Astrocyte (in vitro differentiated cells and primary cell): ENCODE measurements around the gene FABP3. TPM values are rescaled to one million over a fixed set of nuclear protein-coding genes. Genes with fewer than 3 reads are reported as not detected.
A peak's percentile ranks its signal among the peaks of the same experiment; 100 is the strongest.

Source experiments
- DNase-seq: peaks from one replicate; pipeline ENCODE4 v3.0.0-alpha.2; 2010; ENCODE audit warnings: low read depth
- FAIRE-seq: peaks from 2 replicates; lab custom pipeline; 2011; peaks lifted over from hg19 to GRCh38; lab: Jason Lieb, UNC
- H2AFZ ChIP-seq: 2 replicates; pipeline ENCODE4 v1.6.0; 2012; ENCODE audit warnings: low read depth, low read length, inconsistent platforms
- H3K27ac ChIP-seq: 2 replicates; pipeline ENCODE4 v1.5.1; 2011; ENCODE audit warnings: low read depth, low read length, inconsistent platforms
- H3K27me3 ChIP-seq: 2 replicates; pipeline ENCODE4 v1.6.0; 2011; ENCODE audit warnings: low read length, inconsistent platforms; ENCODE audit not compliant: insufficient read depth
- H3K36me3 ChIP-seq: 2 replicates; pipeline ENCODE4 v1.5.1; 2011; ENCODE audit warnings: low read length, inconsistent platforms; ENCODE audit not compliant: insufficient read depth
- H3K4me1 ChIP-seq: 2 replicates; pipeline ENCODE4 v1.5.1; 2011; ENCODE audit warnings: low read length, inconsistent platforms; ENCODE audit not compliant: insufficient read depth
- H3K4me2 ChIP-seq: 2 replicates; pipeline ENCODE4 v1.6.0; 2012; ENCODE audit warnings: low read length, inconsistent platforms
- H3K4me3 ChIP-seq: 2 replicates; pipeline ENCODE4 v1.5.1; 2011; ENCODE audit warnings: low read depth, mild to moderate bottlenecking, low read length, inconsistent platforms; ENCODE audit not compliant: insufficient read depth
- H3K79me2 ChIP-seq: 2 replicates; pipeline ENCODE4 v1.6.0; 2012; ENCODE audit warnings: mild to moderate bottlenecking, low read length, inconsistent platforms; ENCODE audit not compliant: insufficient read depth
- H3K9ac ChIP-seq: 2 replicates; pipeline ENCODE4 v1.6.0; 2012; ENCODE audit warnings: mild to moderate bottlenecking, low read length, inconsistent platforms
- H3K9me3 ChIP-seq: 2 replicates; pipeline ENCODE4 v1.5.1; 2012; ENCODE audit warnings: low read depth, mild to moderate bottlenecking, low read length, inconsistent platforms; ENCODE audit not compliant: insufficient read depth
- H4K20me1 ChIP-seq: 2 replicates; pipeline ENCODE4 v1.6.0; 2012; ENCODE audit warnings: low read length, inconsistent platforms; ENCODE audit not compliant: insufficient read depth
- H3K27ac Mint-ChIP-seq: one replicate; pipeline ENCODE4 v1.8.0; 2021; ENCODE audit warnings: mild to moderate bottlenecking, mixed read lengths; ENCODE audit not compliant: unreplicated experiment
- H3K27me3 Mint-ChIP-seq: one replicate; pipeline ENCODE4 v1.8.0; 2021; ENCODE audit warnings: low read depth, mixed read lengths; ENCODE audit not compliant: unreplicated experiment
- H3K36me3 Mint-ChIP-seq: one replicate; pipeline ENCODE4 v1.8.0; 2021; ENCODE audit warnings: low read depth, mixed read lengths; ENCODE audit not compliant: unreplicated experiment
- H3K4me1 Mint-ChIP-seq: one replicate; pipeline ENCODE4 v1.8.0; 2021; ENCODE audit warnings: low read depth, mixed read lengths; ENCODE audit not compliant: unreplicated experiment
- H3K4me3 Mint-ChIP-seq: one replicate; pipeline ENCODE4 v1.8.0; 2021; ENCODE audit warnings: mild to moderate bottlenecking, moderate library complexity, mixed read lengths; ENCODE audit not compliant: unreplicated experiment
- H3K9me3 Mint-ChIP-seq: one replicate; pipeline ENCODE4 v1.8.0; 2021; ENCODE audit warnings: mild to moderate bottlenecking, mixed read lengths; ENCODE audit not compliant: unreplicated experiment
- CTCF ChIP-seq: IDR thresholded peaks from 2 replicates; pipeline ENCODE4 v1.5.1; 2011; ENCODE audit warnings: low read depth, mild to moderate bottlenecking, inconsistent platforms, low read length, moderate library complexity; ENCODE audit not compliant: insufficient read depth
- EZH2 ChIP-seq: IDR thresholded peaks from 2 replicates; pipeline ENCODE4 v1.6.1; 2012; ENCODE audit warnings: mild to moderate bottlenecking, low read length, inconsistent platforms; ENCODE audit not compliant: insufficient read depth
- total RNA-seq: library from RNA; stranded (reverse); gene quantifications from 2 replicates; pipeline ENCODE4 v1.2.1, GENCODE V29; 2021

FABP3 gene
- total RNA-seq, 1 donor from 2014 or later = 20.4 TPM

GRCh38 chr1:31396633-31397351 lies 23.9 kb upstream of the FABP3 start:
- no peaks in the 10 kb centered on the region for H3K36me3 Mint-ChIP-seq
- peak; percentile 19 for TF ChIP-seq CTCF
- no peak for TF ChIP-seq EZH2
- peaks cover 10% of the 10 kb centered on the region for H3K4me1 Mint-ChIP-seq
- FAIRE-seq (peak; percentile 52), DNase-seq (peak; percentile 86)
- H3K27ac Mint-ChIP-seq = no peak overlapping the region
- Histone ChIP-seq H3K4me2 (peak overlapping the region; percentile 42), H3K79me2 (no peaks in the 10 kb centered on the region), H4K20me1 (no peaks in the 10 kb centered on the region), H3K27ac (no peak overlapping the region), H3K36me3 (no peaks in the 10 kb centered on the region), H3K27me3 (no peaks in the 10 kb centered on the region), H3K4me3 (no peak overlapping the region), H3K4me1 (peaks cover 24% of the 10 kb centered on the region), H3K9ac (no peak overlapping the region), H2AFZ (no peak overlapping the region), H3K9me3 (no peaks in the 10 kb centered on the region)
- peaks cover 18% of the 10 kb centered on the region for H3K27me3 Mint-ChIP-seq
- H3K4me3 Mint-ChIP-seq = no peak overlapping the region
- peaks cover 2% of the 10 kb centered on the region for H3K9me3 Mint-ChIP-seq

- H3K4me3 ChIP-seq = peak overlapping the region; percentile 20
- peak overlapping the region; percentile 81 for H3K4me2 ChIP-seq
- no peaks in the 10 kb centered on the region for H4K20me1 ChIP-seq
- Mint-ChIP-seq H3K36me3 (no peaks in the 10 kb centered on the region), H3K4me3 (peak overlapping the region; percentile 54), H3K4me1 (peaks cover 10% of the 10 kb centered on the region), H3K9me3 (peaks cover 2% of the 10 kb centered on the region), H3K27me3 (peaks cover 14% of the 10 kb centered on the region), H3K27ac (no peak overlapping the region)
- FAIRE-seq (no peak), DNase-seq (peak; percentile 39)
- TF ChIP-seq EZH2 = no peak
- TF ChIP-seq CTCF = peak; percentile 64
- H3K27me3 ChIP-seq = no peaks in the 10 kb centered on the region
- H3K79me2 ChIP-seq = no peaks in the 10 kb centered on the region
- no peaks in the 10 kb centered on the region for H3K36me3 ChIP-seq
- no peaks in the 10 kb centered on the region for H3K9me3 ChIP-seq
- H3K9ac ChIP-seq = no peak overlapping the region
- no peak overlapping the region for H3K27ac ChIP-seq
- H2AFZ ChIP-seq = peak overlapping the region; percentile 74
- H3K4me1 ChIP-seq = peaks cover 24% of the 10 kb centered on the region
Measured at GRCh38 chr1:31394584-31395193, 21.8 kb upstream of the FABP3 start.

- Histone ChIP-seq H3K27ac (no peak overlapping the region), H4K20me1 (no peaks in the 10 kb centered on the region), H3K4me2 (no peak overlapping the region), H3K36me3 (no peaks in the 10 kb centered on the region), H3K27me3 (no peaks in the 10 kb centered on the region), H3K9me3 (no peaks in the 10 kb centered on the region), H3K9ac (no peak overlapping the region), H2AFZ (no peak overlapping the region), H3K4me1 (peaks cover 24% of the 10 kb centered on the region), H3K4me3 (no peak overlapping the region), H3K79me2 (no peaks in the 10 kb centered on the region)
- no peaks in the 10 kb centered on the region for H3K36me3 Mint-ChIP-seq
- TF ChIP-seq EZH2 (no peak), CTCF (no peak)
- H3K27me3 Mint-ChIP-seq = peaks cover 14% of the 10 kb centered on the region
- H3K27ac Mint-ChIP-seq = no peak overlapping the region
- peaks cover 2% of the 10 kb centered on the region for H3K9me3 Mint-ChIP-seq
- no peak overlapping the region for H3K4me3 Mint-ChIP-seq
- no peak for FAIRE-seq
- no peak for DNase-seq
- H3K4me1 Mint-ChIP-seq = peaks cover 10% of the 10 kb centered on the region
Measured at GRCh38 chr1:31393463-31393862, 20.6 kb upstream of the FABP3 start.
